T-helper 2 cell treated with Interferon-gamma antibody and Interleukin-4, amounts not matched to agents 5 μg/mL and 100 μg/mL, for 36 hours (primary cell): ENCODE results near the gene NOTCH2.
A peak's percentile ranks its signal among the peaks of the same experiment; 100 is the strongest.

Source experiments
- DNase-seq: peaks from one replicate; pipeline ENCODE4 v3.0.0; 2021; ENCODE audit warnings: low spot score
- H3K27ac Mint-ChIP-seq: one replicate; pipeline ENCODE4 v1.8.0; 2021; ENCODE audit warnings: mild to moderate bottlenecking, mixed read lengths
- H3K27me3 Mint-ChIP-seq: one replicate; pipeline ENCODE4 v1.8.0; 2021; ENCODE audit warnings: low read depth, mixed read lengths
- H3K36me3 Mint-ChIP-seq: one replicate; pipeline ENCODE4 v1.8.0; 2021; ENCODE audit warnings: low read depth, mixed read lengths
- H3K4me1 Mint-ChIP-seq: one replicate; pipeline ENCODE4 v1.8.0; 2021; ENCODE audit warnings: low read depth, mixed read lengths
- H3K4me3 Mint-ChIP-seq: one replicate; pipeline ENCODE4 v1.8.0; 2022; ENCODE audit warnings: mild to moderate bottlenecking, moderate library complexity, mixed read lengths
- H3K9me3 Mint-ChIP-seq: one replicate; pipeline ENCODE4 v1.8.0; 2021; ENCODE audit warnings: mixed read lengths

The NOTCH2 gene

DNA sequence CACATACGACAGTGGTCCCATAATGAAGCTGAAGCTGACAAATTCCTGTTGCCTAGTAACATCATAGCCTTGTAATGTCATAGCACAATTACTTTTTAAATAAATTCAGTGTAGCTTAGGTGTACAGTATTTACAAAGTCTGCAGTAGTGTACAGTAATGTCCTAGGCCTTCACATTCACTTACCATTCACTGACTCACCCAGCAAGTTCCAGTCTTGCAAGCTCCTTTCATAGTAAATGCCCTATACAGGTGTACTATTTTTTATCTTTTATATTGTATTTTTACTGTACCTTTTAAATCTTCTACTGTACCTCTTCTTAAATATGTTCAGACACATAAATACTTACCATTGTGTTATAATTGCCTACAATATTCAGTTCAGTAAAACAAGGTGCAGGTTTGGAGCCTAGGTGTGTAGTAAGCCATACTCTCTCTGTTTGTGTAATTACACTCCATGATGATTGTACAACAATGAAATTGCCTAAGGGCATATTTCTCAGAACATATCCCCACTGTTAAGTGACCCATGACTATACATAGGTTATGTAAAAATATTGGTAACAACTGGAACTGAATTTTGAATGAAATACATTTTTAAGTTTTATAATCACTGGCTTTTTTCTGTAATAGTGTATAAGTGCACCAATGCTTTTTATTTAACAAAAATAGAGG, 139.7 kb downstream of the NOTCH2 start:
- no peak for DNase-seq
- Mint-ChIP-seq H3K36me3 (peaks cover 48% of the 10 kb centered on the region), H3K4me3 (no peak overlapping the region), H3K27ac (no peak overlapping the region), H3K9me3 (peaks cover 6% of the 10 kb centered on the region), H3K27me3 (no peaks in the 10 kb centered on the region), H3K4me1 (no peaks in the 10 kb centered on the region)

GRCh38 chr1:119926553-119926952, 142.9 kb downstream of the NOTCH2 start:
- Mint-ChIP-seq H3K27ac (no peak overlapping the region), H3K36me3 (peaks cover 44% of the 10 kb centered on the region), H3K4me3 (no peak overlapping the region), H3K4me1 (no peaks in the 10 kb centered on the region), H3K9me3 (no peaks in the 10 kb centered on the region), H3K27me3 (no peaks in the 10 kb centered on the region)
- no peak for DNase-seq

DNA sequence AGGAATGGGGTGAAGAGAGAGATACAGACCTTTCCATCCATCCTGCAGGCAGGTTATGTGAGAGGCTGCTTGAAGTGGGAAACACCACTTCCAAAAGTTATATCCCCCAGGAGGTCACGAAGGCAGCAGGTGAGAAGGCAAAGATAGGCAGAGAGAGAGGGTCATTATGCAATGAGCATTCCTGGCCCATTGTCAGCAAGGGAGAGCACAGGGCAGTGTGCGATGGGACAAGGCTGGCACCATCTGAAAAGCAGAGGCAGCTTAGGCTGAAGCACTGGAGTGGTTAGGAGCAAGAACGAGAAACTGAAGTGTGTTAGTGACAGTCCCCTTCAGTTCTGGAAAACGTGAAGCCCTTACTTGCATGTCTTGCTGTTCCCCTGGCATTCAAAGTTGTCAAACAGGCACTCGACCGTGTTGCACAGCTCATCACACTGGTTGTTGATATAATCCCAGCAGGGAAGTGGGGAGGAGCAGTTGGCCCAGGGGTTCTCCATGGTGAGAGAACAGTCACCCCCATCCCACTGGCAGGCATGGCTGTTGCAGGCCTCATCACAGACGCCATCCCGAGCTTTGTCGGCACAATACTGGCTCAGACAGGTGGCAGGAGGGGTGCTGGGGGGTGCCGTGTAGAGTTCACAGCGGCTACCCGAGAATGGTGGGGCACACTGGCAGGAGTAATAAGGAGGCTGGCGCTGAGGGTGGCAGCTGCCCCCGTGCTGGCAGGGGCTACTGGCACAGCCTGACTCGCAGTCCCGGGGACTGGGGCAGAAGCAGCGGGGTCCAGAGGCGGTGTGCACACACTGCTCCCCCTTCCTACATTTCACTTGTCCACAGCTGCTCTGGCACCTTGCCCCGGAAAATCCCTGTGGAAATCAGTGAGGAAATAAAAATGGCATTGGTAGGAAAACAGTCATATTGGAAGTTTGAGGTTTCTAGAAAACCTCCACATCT, 144.2 kb downstream of the NOTCH2 start:
- no peaks in the 10 kb centered on the region for H3K9me3 Mint-ChIP-seq
- H3K4me1 Mint-ChIP-seq: no peaks in the 10 kb centered on the region
- no peak for DNase-seq
- H3K36me3 Mint-ChIP-seq: peaks cover 50% of the 10 kb centered on the region
- H3K27ac Mint-ChIP-seq: no peak overlapping the region
- H3K27me3 Mint-ChIP-seq: no peaks in the 10 kb centered on the region
- no peak overlapping the region for H3K4me3 Mint-ChIP-seq

DNA sequence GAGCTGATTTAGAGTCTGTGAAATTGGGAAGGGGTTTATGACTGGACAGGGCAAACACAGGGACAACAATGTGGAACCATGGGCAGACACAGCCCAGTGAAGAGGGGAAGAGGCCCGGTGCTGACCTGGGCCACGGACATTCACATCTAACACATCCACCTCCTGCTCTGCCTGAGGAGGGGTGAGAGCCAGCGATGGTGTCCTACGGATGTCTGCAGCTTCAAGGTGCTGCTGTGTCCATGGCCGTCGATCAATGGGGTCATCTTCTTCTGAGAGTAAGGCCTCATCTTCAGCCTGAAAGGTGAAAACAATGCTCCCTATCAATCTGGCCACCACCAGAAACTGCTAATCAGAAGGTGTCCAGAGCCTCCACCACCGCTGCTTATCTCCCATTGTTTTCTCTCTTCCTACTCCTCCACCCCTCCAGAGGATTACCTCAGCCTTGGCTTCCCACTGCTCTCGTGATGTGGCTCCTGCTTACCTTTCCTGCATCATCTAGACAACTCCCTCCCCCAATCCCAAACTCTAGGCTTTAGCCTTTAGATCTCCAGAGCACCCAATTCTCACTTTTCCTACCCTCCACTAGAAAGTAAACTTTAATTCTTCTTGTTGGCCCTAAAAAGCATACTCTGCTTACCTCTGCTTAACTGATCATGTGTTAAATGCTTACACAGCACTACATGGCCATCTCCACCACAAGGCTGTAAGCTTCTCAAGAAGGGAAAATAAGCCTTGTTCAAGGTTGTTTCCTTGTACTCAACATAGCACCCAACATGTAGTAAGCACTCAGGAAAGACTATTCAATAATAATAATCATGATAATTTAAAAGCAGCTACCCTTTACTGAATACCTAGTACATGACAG, 149.1 kb downstream of the NOTCH2 start:
- DNase-seq: no peak
- no peaks in the 10 kb centered on the region for H3K9me3 Mint-ChIP-seq
- H3K27me3 Mint-ChIP-seq: no peaks in the 10 kb centered on the region
- H3K4me3 Mint-ChIP-seq: no peak overlapping the region
- H3K36me3 Mint-ChIP-seq: peaks cover 65% of the 10 kb centered on the region
- no peaks in the 10 kb centered on the region for H3K4me1 Mint-ChIP-seq
- no peak overlapping the region for H3K27ac Mint-ChIP-seq

GRCh38 chr1:119919241-119919640, 150.2 kb downstream of the NOTCH2 start:
- H3K4me1 Mint-ChIP-seq: no peaks in the 10 kb centered on the region
- no peaks in the 10 kb centered on the region for H3K27me3 Mint-ChIP-seq
- no peaks in the 10 kb centered on the region for H3K9me3 Mint-ChIP-seq
- peaks cover 65% of the 10 kb centered on the region for H3K36me3 Mint-ChIP-seq
- H3K4me3 Mint-ChIP-seq: no peak overlapping the region
- no peak overlapping the region for H3K27ac Mint-ChIP-seq
- DNase-seq: no peak

- Mint-ChIP-seq H3K36me3 (peaks cover 70% of the 10 kb centered on the region), H3K27ac (no peak overlapping the region), H3K9me3 (no peaks in the 10 kb centered on the region)
These were observed 151.2 kb downstream of the NOTCH2 start for GRCh38 chr1:119918301-119918700.

GRCh38 chr1:119917304-119918055, 152.0 kb downstream of the NOTCH2 start:
- Mint-ChIP-seq H3K9me3 (no peaks in the 10 kb centered on the region), H3K4me3 (no peak overlapping the region), H3K27ac (peak overlapping the region; percentile 65), H3K27me3 (no peaks in the 10 kb centered on the region), H3K36me3 (peaks cover 70% of the 10 kb centered on the region), H3K4me1 (no peaks in the 10 kb centered on the region)
- no peak for DNase-seq

More at GRCh38 chr1:119918301-119918700, 151.2 kb downstream of the NOTCH2 start:
- DNase-seq: no peak
- H3K4me3 Mint-ChIP-seq: no peak overlapping the region
- H3K27me3 Mint-ChIP-seq: no peaks in the 10 kb centered on the region
- no peaks in the 10 kb centered on the region for H3K4me1 Mint-ChIP-seq

GRCh38 chr1:119915517-119915916, 153.9 kb downstream of the NOTCH2 start:
- Mint-ChIP-seq H3K27me3 (no peaks in the 10 kb centered on the region), H3K36me3 (peaks cover 58% of the 10 kb centered on the region), H3K4me3 (no peak overlapping the region), H3K9me3 (no peaks in the 10 kb centered on the region), H3K4me1 (no peaks in the 10 kb centered on the region), H3K27ac (no peak overlapping the region)
- DNase-seq: no peak

DNA sequence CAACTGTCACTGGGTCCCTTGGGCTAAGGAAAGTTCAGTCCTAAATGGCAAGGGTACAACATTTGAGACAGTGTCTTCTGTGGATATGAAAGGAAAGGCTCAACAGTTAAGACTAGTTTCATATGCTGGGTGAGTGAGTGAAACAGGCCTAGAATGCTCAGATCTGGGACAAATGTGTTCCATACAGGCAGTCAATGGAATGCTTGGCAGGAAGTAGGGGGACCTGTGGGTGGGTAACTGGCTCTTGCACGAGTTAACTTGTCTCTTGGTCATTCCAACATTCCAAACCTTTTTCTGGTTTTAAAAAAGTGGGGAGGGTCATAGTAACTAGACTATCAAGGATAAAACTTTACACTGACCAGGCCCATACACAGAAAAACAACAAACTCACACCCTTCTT, 155.4 kb downstream of the NOTCH2 start:
- peaks cover 51% of the 10 kb centered on the region for H3K36me3 Mint-ChIP-seq
- no peak overlapping the region for H3K4me3 Mint-ChIP-seq
- no peak for DNase-seq
- no peaks in the 10 kb centered on the region for H3K4me1 Mint-ChIP-seq
- no peaks in the 10 kb centered on the region for H3K27me3 Mint-ChIP-seq
- no peak overlapping the region for H3K27ac Mint-ChIP-seq
- no peaks in the 10 kb centered on the region for H3K9me3 Mint-ChIP-seq

DNA sequence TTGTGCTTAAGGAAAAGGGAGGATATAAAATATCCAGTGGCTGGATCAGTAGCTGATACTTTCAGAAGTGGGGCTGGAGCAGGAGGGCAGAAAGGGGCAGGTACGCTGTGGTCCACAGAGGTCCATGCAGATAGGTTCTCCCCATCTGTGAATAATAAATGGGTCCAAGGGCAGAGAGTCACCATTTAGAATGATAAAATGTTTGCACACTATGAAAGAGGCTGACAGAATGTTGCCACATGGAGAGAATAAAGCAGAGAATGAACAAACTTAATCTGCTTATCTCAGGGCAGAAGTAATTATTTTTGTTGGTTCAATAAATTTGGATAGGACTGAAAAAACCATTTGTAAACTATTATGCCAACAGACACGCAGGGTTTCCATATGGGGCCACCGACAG, 156.5 kb downstream of the NOTCH2 start:
- H3K27ac Mint-ChIP-seq: no peak overlapping the region
- H3K4me1 Mint-ChIP-seq: no peaks in the 10 kb centered on the region
- H3K9me3 Mint-ChIP-seq: no peaks in the 10 kb centered on the region
- no peak overlapping the region for H3K4me3 Mint-ChIP-seq
- no peak for DNase-seq
- H3K36me3 Mint-ChIP-seq: peaks cover 42% of the 10 kb centered on the region
- no peaks in the 10 kb centered on the region for H3K27me3 Mint-ChIP-seq

DNA sequence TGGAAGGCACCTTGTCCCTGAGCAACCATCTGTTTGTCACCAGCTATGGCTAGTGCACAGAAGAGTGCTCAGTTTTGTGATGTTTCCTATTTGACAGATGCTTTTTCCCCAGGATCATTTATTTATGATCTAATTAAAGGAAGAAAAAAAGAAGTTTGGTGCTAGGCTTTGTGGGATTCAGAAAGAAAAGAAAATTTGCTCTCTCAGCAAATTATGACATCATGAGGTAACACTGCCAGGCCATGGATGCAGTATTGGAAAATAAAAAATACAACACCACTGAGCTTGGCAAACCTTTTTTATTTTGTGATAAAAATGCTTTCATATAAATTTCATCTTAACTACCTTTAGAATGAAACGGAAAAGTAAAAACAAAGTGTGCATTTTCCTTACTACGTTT, 157.7 kb downstream of the NOTCH2 start:
- peaks cover 35% of the 10 kb centered on the region for H3K36me3 Mint-ChIP-seq

DNA sequence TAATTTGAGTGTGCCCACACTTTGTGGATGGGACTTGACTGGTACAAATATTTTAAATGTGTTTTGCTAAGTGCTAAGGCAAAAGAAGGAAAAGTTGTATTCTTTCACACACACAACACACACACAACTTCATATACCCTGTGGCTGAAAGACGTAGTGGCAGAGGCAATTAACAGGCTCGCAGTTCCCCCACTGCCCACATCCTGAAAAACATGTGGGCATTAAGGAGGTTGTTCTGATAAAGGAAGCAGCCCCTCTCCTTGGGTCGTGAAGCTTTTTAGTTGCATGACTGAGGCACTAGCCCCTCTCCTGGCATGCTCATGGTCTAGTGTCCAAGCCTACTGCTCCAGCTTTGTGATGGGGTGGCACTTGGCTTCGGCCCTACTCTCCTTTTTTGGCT, 158.8 kb downstream of the NOTCH2 start:
- no peak for DNase-seq
- no peaks in the 10 kb centered on the region for H3K9me3 Mint-ChIP-seq
- H3K4me1 Mint-ChIP-seq: no peaks in the 10 kb centered on the region
- H3K27me3 Mint-ChIP-seq: peaks cover 10% of the 10 kb centered on the region
- no peak overlapping the region for H3K27ac Mint-ChIP-seq
- H3K4me3 Mint-ChIP-seq: no peak overlapping the region
- H3K36me3 Mint-ChIP-seq: peaks cover 24% of the 10 kb centered on the region

More for the DNA sequence above, 157.7 kb downstream of the NOTCH2 start:
- H3K4me3 Mint-ChIP-seq: no peak overlapping the region
- H3K27ac Mint-ChIP-seq: no peak overlapping the region
- no peaks in the 10 kb centered on the region for H3K4me1 Mint-ChIP-seq
- no peaks in the 10 kb centered on the region for H3K9me3 Mint-ChIP-seq
- no peak for DNase-seq
- peaks cover under 1% of the 10 kb centered on the region for H3K27me3 Mint-ChIP-seq

GRCh38 chr1:119909890-119910596, 159.4 kb downstream of the NOTCH2 start:
- Mint-ChIP-seq H3K27me3 (peaks cover 16% of the 10 kb centered on the region), H3K9me3 (no peaks in the 10 kb centered on the region), H3K36me3 (peaks cover 18% of the 10 kb centered on the region), H3K4me3 (no peak overlapping the region), H3K4me1 (no peaks in the 10 kb centered on the region), H3K27ac (no peak overlapping the region)
- DNase-seq: no peak
